ENCODE data around the gene LRP1B. TPM values are rescaled to one million over a fixed set of nuclear protein-coding genes. Genes with fewer than 3 reads are reported as not detected.

LRP1B gene
- total and polyA plus RNA-seq, 5 experiments from 2014 or later, result not detected

DNA sequence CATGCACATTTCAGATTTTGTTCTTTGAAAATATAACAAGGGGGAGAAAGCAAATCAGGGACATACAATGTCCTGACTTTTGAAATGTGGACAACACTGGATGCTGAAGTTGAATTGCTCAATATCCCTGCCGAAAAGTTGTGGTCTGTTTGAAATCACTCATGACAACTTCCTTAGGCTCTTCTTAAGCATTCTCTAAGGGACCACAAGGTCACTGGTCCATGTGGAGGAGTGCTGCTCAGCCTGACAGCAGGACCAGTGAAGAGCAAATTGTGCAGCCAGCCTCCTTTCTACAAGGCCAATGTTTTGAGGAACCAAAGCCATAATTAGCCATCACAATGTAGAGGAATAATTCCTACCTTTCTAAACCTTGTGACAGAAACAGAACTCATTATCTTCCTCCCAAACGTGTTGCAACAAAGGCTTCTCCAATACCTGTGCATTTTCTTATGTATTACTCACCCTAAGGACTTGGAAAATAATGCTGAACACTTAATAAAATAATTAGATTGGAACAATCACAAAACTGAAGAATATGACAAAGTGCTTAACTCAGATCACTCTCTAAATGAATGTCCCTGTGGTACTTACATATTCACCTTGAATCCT lies 1873.0 kb downstream of the LRP1B start:
- no peak overlapping the region for H3K4me3 Mint-ChIP-seq
- peaks cover 0 to 12% (median 4%) of the 10 kb centered on the region in 9 donors for H3K9me3 Mint-ChIP-seq
- H3K4me1 Mint-ChIP-seq, result no peaks in the 10 kb centered on the region
- POLR2A ChIA-PET, result no interaction called here
- no peak for DNase-seq
- no peaks in the 10 kb centered on the region for H3K36me3 Mint-ChIP-seq
- no peak for ATAC-seq
- no peaks in the 10 kb centered on the region for H3K27me3 Mint-ChIP-seq
- H3K27ac Mint-ChIP-seq, result no peak overlapping the region

DNA sequence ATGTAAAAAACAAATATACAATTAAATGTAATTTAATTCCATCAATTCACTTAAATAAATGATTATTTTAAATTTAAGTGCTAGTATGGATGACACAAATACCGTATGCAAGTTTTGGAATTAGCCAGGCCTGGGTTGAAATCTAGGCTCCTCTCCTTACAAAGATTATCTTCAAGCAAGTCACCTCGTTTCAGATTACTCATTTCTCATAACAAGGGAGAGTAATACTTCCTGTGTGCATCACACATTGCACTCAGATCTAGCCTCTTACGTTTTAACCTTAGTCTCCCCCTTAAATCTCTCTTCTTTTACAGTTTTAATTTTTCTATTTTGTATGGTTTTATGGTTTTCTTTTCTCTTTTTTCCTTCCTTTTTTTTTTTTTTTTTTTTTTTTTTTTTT lies 1874.7 kb downstream of the LRP1B start:
- H3K9me3 Mint-ChIP-seq, result peaks cover 0 to 12% (median 4%) of the 10 kb centered on the region in 9 donors
- no peak for ATAC-seq
- DNase-seq, result no peak
- no peak overlapping the region for H3K4me3 Mint-ChIP-seq
- POLR2A ChIA-PET, result no interaction called here
- no peaks in the 10 kb centered on the region for H3K4me1 Mint-ChIP-seq
- no peak overlapping the region for H3K27ac Mint-ChIP-seq
- H3K27me3 Mint-ChIP-seq, result no peaks in the 10 kb centered on the region
- H3K36me3 Mint-ChIP-seq, result no peaks in the 10 kb centered on the region

DNA sequence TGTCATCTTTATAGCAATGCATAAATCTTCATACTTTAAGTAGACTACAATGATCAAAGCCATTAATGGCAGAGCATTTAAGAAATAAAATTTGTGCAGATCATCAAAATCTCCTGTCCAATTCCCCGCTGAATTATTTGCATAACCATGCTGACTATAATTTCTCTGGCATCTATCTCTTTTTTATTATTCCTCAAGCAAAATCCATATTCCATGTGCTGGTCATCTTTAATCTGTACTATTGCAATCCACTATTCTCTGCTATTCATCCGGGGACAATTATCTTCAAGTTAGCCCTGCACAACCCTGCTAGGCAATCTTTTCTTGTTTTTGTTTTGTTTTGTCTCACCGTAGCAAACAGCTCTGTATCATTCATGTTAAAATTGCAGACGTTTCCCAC lies 1881.0 kb downstream of the LRP1B start:
- DNase-seq, result no peak
- no peak for ATAC-seq
- peaks cover 0 to 10% (median 2%) of the 10 kb centered on the region in 9 donors for H3K9me3 Mint-ChIP-seq
- POLR2A ChIA-PET, result no interaction called here
- H3K27me3 Mint-ChIP-seq, result no peaks in the 10 kb centered on the region
- no peak overlapping the region for H3K27ac Mint-ChIP-seq
- H3K36me3 Mint-ChIP-seq, result no peaks in the 10 kb centered on the region
- H3K4me3 Mint-ChIP-seq, result no peak overlapping the region
- H3K4me1 Mint-ChIP-seq, result no peaks in the 10 kb centered on the region

DNA sequence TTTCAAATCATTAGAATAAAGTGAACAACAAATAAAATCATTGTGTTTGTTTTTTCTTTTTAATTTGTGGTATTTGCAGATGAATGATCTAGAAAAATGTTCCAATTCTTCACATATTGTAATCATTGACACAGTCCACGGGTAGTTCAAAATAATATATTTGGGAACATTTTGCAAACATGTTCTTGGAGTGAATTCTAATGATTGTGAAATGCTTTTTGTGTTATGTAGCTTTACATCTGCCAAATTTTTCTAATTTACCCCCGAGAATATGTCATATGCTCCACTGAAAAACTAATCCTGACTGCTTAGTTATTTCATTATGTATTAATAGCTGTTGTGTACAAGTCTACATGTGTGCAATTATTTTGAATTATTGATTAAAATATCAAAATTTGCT lies 1882.2 kb downstream of the LRP1B start:
- Mint-ChIP-seq H3K27ac (no peak overlapping the region), H3K36me3 (no peaks in the 10 kb centered on the region), H3K27me3 (no peaks in the 10 kb centered on the region), H3K4me3 (no peak overlapping the region), H3K9me3 (peaks cover 0 to 10% (median 2%) of the 10 kb centered on the region in 9 donors), H3K4me1 (no peaks in the 10 kb centered on the region)
- ATAC-seq (no peak), DNase-seq (no peak)
- POLR2A ChIA-PET, result no interaction called here

DNA sequence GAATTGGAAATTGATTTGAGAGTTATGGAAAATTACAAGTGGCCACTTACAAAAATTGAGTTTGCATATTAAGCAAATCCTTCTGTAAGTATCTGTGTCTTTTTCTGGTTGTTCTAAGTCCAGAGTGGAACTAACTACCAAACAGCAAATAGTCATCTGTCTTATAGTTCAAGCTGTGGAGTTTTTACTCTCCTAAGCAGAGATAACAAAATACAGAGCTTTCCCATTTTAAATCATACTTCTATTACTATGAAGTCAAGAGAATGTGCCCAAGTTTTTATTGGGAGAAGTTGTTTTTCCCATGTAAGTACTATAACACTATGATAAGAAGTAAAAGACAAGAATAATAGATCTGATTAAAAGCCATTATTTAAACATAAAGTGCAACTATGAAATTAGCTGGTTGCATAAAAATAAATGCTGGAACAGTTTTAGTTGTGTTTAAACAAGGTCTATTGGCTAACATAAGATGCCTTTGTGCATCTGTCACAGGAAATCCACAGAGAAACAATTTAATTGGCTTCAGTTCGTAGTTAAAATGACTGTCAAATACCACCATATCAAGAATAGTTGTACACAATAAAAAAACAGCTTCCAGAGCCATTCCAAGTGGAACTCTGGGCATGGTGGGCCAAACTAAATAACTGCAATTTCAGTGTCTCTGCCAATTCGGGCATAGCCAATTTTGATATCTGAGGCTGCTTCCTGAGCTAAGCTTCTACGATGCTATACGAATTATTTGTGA lies 1883.2 kb downstream of the LRP1B start:
- POLR2A ChIA-PET, result no interaction called here
- Mint-ChIP-seq H3K4me1 (no peaks in the 10 kb centered on the region), H3K27me3 (no peaks in the 10 kb centered on the region), H3K9me3 (peaks cover 0 to 10% (median 2%) of the 10 kb centered on the region in 9 donors), H3K36me3 (no peaks in the 10 kb centered on the region), H3K27ac (no peak overlapping the region), H3K4me3 (no peak overlapping the region)
- ATAC-seq (no peak), DNase-seq (no peak)

DNA sequence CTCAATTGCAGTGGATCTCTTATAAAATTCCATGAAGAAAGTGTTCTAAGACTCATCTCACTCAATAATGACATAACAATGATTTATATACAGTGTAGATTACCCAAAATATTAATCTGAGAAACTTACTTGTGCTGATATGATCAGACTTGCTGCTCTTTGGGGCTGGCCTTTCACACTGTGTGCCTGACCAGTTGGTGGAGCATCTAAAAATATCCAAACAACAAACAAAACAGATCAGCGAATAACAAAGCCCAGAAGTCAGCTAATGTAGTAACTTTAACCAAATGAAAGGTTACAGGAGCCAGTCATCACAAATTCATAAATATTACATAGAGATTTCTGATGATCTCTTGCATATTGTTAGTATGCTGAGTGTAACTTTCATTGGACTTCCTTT lies 1883.9 kb downstream of the LRP1B start:
- POLR2A ChIA-PET, result no interaction called here
- no peak for DNase-seq
- Mint-ChIP-seq H3K27ac (no peak overlapping the region), H3K27me3 (no peaks in the 10 kb centered on the region), H3K4me3 (no peak overlapping the region), H3K4me1 (no peaks in the 10 kb centered on the region), H3K36me3 (no peaks in the 10 kb centered on the region), H3K9me3 (peaks cover 0 to 15% (median 4%) of the 10 kb centered on the region in 9 donors)
- ATAC-seq, result no peak

DNA sequence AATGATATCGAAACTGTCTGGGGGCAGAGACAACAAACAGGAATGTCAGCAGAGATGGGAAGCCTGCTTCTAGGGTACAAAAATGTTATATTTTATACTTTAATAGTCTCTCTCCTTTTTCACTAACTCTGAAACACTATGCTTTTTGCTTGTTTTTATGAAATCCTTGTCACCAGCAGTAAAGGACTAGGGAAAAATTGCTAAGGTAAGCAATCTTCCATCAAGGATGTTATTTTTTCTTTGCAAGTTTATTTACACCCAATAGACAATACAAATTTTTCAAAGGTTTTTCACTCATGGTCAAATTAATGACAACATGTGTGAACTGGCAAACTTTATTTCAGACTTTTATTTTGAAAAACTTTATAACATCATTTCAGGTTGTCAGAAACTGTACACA lies 1884.8 kb downstream of the LRP1B start:
- Mint-ChIP-seq H3K27me3 (no peaks in the 10 kb centered on the region), H3K4me1 (no peaks in the 10 kb centered on the region), H3K4me3 (no peak overlapping the region), H3K36me3 (no peaks in the 10 kb centered on the region), H3K27ac (no peak overlapping the region), H3K9me3 (peaks cover 0 to 15% (median 4%) of the 10 kb centered on the region in 9 donors)
- DNase-seq (no peak), ATAC-seq (no peak)
- POLR2A ChIA-PET, result no interaction called here

DNA sequence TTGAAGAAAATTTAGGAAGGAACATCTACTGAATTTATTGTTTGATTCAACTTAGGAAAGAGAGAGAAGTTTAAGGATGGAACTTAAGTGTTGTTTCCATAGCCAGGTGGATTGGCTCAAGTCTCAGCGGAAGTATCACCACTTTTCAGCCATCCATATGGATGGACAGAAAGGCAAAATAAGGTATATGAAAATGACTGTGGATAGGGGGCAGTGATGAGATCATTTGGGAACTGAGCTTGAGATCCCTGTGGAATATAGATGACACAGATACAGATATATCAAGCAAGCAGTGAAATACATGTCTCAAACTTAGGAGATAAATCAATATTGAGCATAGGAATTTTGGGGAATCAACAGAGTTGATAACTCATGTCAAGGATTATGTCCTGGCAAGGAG lies 1887.9 kb downstream of the LRP1B start:
- Mint-ChIP-seq H3K4me3 (no peak overlapping the region), H3K27ac (no peak overlapping the region), H3K36me3 (no peaks in the 10 kb centered on the region), H3K9me3 (peaks cover 0 to 15% (median 8%) of the 10 kb centered on the region in 9 donors), H3K4me1 (no peaks in the 10 kb centered on the region), H3K27me3 (no peaks in the 10 kb centered on the region)
- DNase-seq (no peak), ATAC-seq (no peak)
- POLR2A ChIA-PET, result no interaction called here

DNA sequence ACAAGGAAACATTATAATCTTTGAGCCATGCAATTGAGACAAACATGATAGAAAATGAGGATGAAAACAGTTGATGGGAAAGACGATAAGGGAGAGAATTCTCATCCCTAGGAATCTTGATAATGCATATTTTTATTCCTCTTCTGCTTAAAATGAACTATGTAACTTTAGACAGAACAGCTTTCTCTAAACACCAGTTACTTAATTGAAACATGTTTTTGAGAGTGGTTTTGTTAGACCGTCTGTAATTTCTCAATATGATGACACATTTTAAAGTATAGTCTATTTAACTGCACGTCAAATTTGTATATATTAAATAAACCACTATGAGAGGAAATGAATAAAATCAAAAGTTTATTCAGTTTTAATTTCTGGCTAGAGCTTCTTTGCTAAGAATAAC lies 1896.7 kb downstream of the LRP1B start:
- Mint-ChIP-seq H3K27me3 (no peaks in the 10 kb centered on the region), H3K36me3 (no peaks in the 10 kb centered on the region), H3K27ac (no peak overlapping the region), H3K4me3 (no peak overlapping the region), H3K4me1 (no peaks in the 10 kb centered on the region), H3K9me3 (peaks cover 0 to 9% (median 2%) of the 10 kb centered on the region in 9 donors)
- POLR2A ChIA-PET, result no interaction called here
- no peak for ATAC-seq
- no peak for DNase-seq

DNA sequence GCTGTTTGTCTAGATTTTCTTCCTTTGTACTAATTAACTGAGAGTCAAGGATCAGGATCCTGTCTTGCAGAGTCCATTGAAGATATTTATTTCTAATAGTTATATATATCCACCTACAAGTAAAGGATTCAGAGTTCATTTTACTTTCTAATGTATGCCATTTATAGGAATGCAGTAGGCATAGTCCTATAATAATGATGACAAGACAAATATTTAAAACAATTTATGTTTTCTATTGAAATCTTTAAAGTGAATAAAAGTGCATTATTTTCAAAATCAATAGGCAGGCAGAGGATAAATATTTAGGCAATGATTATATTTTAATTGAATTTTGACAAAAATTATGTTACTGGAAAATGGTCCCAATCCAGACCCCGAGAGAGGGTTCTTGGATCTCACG lies 1919.9 kb downstream of the LRP1B start:
- Mint-ChIP-seq H3K4me1 (no peaks in the 10 kb centered on the region), H3K9me3 (peaks cover 0 to 25% (median 5%) of the 10 kb centered on the region in 9 donors), H3K36me3 (no peaks in the 10 kb centered on the region), H3K4me3 (no peak overlapping the region), H3K27me3 (no peaks in the 10 kb centered on the region), H3K27ac (no peak overlapping the region)
- POLR2A ChIA-PET, result no interaction called here
- DNase-seq (no peak), ATAC-seq (no peak)

DNA sequence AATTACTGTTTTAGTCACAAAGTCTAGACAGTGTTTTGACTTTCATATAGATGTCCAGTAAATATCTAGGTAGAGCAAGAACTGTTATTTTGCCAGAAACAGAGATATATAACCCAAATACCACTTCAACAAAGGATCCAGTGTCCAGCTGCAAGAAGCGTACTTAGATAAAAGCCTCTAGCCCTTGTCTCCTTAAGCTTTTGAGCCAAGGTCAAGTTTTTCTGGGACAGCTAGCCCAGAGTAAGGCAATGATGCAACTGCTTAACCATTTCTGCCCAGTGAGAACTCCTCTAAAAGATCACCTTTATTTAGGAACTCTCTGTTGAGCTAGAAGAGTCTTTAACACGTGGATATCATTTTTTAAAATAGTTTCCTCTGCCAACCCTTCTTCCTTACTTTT lies 1925.7 kb downstream of the LRP1B start:
- Mint-ChIP-seq H3K4me1 (no peaks in the 10 kb centered on the region), H3K4me3 (no peak overlapping the region), H3K36me3 (no peaks in the 10 kb centered on the region), H3K9me3 (peaks cover 0 to 13% (median 2%) of the 10 kb centered on the region in 9 donors), H3K27me3 (no peaks in the 10 kb centered on the region), H3K27ac (no peak overlapping the region)
- DNase-seq (no peak), ATAC-seq (no peak)
- POLR2A ChIA-PET, result no interaction called here

DNA sequence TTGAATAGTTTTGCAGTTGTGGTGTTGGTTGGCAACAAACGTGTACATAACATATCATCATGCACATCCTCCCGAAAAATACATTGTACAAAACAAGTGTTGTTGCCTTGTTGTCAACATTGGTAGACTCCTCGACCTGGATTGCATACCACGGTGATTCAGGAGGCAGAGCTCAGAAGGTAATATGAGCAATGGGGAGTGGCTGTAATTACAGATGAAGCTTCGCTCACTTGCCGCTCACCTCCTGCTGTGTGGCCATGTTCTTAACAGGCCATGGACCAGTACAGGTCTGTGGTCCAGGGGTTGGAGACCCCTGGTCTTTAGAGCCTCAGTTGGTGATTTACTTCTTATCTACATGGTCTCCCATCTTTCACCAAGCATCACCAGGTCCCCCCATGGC lies 1927.5 kb downstream of the LRP1B start:
- no peak for DNase-seq
- H3K9me3 Mint-ChIP-seq, result peaks cover 0 to 17% (median 6%) of the 10 kb centered on the region in 9 donors
- no peak overlapping the region for H3K27ac Mint-ChIP-seq
- ATAC-seq, result no peak
- H3K4me1 Mint-ChIP-seq, result no peaks in the 10 kb centered on the region
- no peak overlapping the region for H3K4me3 Mint-ChIP-seq
- no peaks in the 10 kb centered on the region for H3K36me3 Mint-ChIP-seq
- H3K27me3 Mint-ChIP-seq, result no peaks in the 10 kb centered on the region
- POLR2A ChIA-PET, result no interaction called here

DNA sequence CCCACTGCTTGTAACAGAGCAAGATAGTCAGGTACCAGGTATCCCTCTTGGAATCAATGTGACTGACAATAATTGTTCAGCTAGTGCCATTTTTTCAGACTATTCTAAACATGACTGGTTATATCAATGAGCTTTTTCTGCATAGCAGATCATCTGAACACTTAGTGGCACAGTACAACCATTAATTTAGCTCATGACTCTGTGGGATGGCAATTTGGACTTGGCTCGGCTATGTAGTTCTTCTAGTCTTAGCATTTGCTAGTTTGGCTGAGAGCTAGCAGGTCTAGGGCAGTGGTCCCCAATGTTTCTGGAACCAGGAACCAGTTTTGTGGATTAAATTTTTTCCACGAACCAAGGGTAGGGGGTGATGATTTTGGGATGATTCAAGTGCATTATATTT lies 1929.2 kb downstream of the LRP1B start:
- Mint-ChIP-seq H3K9me3 (peaks cover 0 to 22% (median 7%) of the 10 kb centered on the region in 9 donors), H3K4me1 (no peaks in the 10 kb centered on the region), H3K36me3 (no peaks in the 10 kb centered on the region), H3K27ac (no peak overlapping the region), H3K4me3 (no peak overlapping the region), H3K27me3 (no peaks in the 10 kb centered on the region)
- POLR2A ChIA-PET, result no interaction called here
- DNase-seq, result no peak
- ATAC-seq, result no peak

DNA sequence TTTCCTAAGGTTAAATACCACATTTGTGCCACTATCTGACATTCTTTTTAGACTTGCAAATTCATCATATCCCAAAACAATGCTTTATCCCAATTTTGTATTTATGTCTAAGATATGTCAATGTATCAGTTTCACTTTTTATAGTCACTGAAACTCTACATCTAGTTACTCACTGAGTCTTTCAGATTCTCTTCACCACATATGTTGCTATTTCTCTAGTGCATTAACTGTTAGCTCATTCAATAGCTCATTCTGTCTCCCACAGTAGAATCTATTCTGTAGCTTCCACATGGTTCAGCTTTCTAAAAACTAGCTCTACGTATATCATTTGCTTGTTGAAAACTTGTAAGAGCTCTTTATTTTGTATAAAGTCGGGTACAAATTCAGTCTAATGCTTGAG lies 1930.1 kb downstream of the LRP1B start:
- H3K4me1 Mint-ChIP-seq, result no peaks in the 10 kb centered on the region
- H3K36me3 Mint-ChIP-seq, result no peaks in the 10 kb centered on the region
- no peak overlapping the region for H3K27ac Mint-ChIP-seq
- DNase-seq (no peak), ATAC-seq (no peak)
- H3K27me3 Mint-ChIP-seq, result no peaks in the 10 kb centered on the region
- H3K9me3 Mint-ChIP-seq, result peaks cover 0 to 17% (median 7%) of the 10 kb centered on the region in 9 donors
- H3K4me3 Mint-ChIP-seq, result no peak overlapping the region
- POLR2A ChIA-PET, result no interaction called here
